Breast epithelium (tissue), 4 donors: Measurements from ENCODE around the gene ALG6. TPM values are rescaled to one million over a fixed set of nuclear protein-coding genes. Genes with fewer than 3 reads are reported as not detected.
"Not testable (repeated sequence)": the region's sequence is repeated elsewhere in the genome, so short reads cannot be mapped to it uniquely, and the experiment has no call there.

Source experiments
- DNase-seq, 2 donors: peaks; one replicate each; pipeline ENCODE4 v3.0.0-alpha.2; 2019; ENCODE audit warnings: low spot score in 2 of 2
- H3K27ac ChIP-seq, 2 donors: fragments of 200-600 bp; sonication (generic) in 1 of 2; one replicate each; pipeline ENCODE4 v1.5.1; 2016 to 2019; ENCODE audit warnings: mild to moderate bottlenecking in 1 of 2
- H3K27me3 ChIP-seq, 2 donors: fragments of 200-600 bp; sonication (generic) in 1 of 2; one replicate each; pipeline versions ENCODE4 v1.5.1 to v1.6.0; 2017 to 2019; ENCODE audit warnings: control low read depth in 1 of 2, mild to moderate bottlenecking in 1 of 2
- H3K36me3 ChIP-seq: fragments of 200-600 bp; one replicate; pipeline ENCODE4 v1.5.1; 2019
- H3K4me1 ChIP-seq, 2 donors: fragments of 200-600 bp; sonication (generic); one replicate each; pipeline ENCODE4 v1.5.1; 2016 to 2019; ENCODE audit warnings: control low read depth in 1 of 2
- H3K4me3 ChIP-seq, 3 donors: fragments of 200-600 bp; sonication (generic); 1 replicate in 2 of 3; 2 replicates in 1 of 3; pipeline ENCODE4 v1.5.1; 2016 to 2019; ENCODE audit warnings: mild to moderate bottlenecking in 3 of 3, moderate library complexity in 2 of 3
- H3K9me3 ChIP-seq, 2 donors: fragments of 200-600 bp; sonication (generic) in 1 of 2; one replicate each; pipeline ENCODE4 v1.5.1; 2016 to 2019; ENCODE audit warnings: control low read depth in 1 of 2
- POLR2A ChIP-seq: fragments of 450-650 bp; IDR thresholded peaks from one replicate; pipeline ENCODE4 v1.6.1; 2016; ENCODE audit warnings: antibody characterized with exemption, mild to moderate bottlenecking, moderate library complexity
- POLR2AphosphoS5 ChIP-seq, 3 donors: sonication (generic); formaldehyde crosslinking; IDR thresholded peaks; one replicate each; pipeline ENCODE4 v1.6.1; 2017; ENCODE audit warnings: antibody characterized with exemption in 3 of 3
- intact Hi-C: fragments of 100-400 bp; cut with DNase I; formaldehyde crosslinking; loops from one replicate; pipeline ENCODE4 v1.15.1; 2023; ENCODE audit warnings: low total_unique reads
- total RNA-seq, 3 donors: library from RNA; depleted of rRNA; stranded (reverse); fragments of >200 nt; gene quantifications; one replicate each; pipeline ENCODE4 v1.1.0, GENCODE V29; 2016
- TF ChIP-seq, protein P1 (sequence below), 3 donors: fragments of 450-650 bp; IDR thresholded peaks; one replicate each; pipeline ENCODE4 v1.5.1; 2016 to 2017; ENCODE audit warnings: antibody characterized with exemption in 3 of 3, mild to moderate bottlenecking in 3 of 3, moderate library complexity in 3 of 3

The ALG6 gene
- total RNA-seq, 3 donors from 2014 or later = 8.8 to 17.7 (median 14.1) TPM

GRCh38 chr1:63350320-63350719 is 17.1 kb upstream of the ALG6 start:
- Histone ChIP-seq H3K27me3 (peaks cover 0 to 10% of the 10 kb centered on the region in 2 donors), H3K36me3 (no peaks in the 10 kb centered on the region), H3K4me3 (no peak overlapping the region), H3K27ac (no peak overlapping the region), H3K9me3 (no peaks in the 10 kb centered on the region), H3K4me1 (no peaks in the 10 kb centered on the region)
- DNase-seq = no peak
- intact Hi-C loops = no loop called here
- no peak for TF ChIP-seq POLR2A
- TF ChIP-seq, protein P1, sequence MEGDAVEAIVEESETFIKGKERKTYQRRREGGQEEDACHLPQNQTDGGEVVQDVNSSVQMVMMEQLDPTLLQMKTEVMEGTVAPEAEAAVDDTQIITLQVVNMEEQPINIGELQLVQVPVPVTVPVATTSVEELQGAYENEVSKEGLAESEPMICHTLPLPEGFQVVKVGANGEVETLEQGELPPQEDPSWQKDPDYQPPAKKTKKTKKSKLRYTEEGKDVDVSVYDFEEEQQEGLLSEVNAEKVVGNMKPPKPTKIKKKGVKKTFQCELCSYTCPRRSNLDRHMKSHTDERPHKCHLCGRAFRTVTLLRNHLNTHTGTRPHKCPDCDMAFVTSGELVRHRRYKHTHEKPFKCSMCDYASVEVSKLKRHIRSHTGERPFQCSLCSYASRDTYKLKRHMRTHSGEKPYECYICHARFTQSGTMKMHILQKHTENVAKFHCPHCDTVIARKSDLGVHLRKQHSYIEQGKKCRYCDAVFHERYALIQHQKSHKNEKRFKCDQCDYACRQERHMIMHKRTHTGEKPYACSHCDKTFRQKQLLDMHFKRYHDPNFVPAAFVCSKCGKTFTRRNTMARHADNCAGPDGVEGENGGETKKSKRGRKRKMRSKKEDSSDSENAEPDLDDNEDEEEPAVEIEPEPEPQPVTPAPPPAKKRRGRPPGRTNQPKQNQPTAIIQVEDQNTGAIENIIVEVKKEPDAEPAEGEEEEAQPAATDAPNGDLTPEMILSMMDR (IDR thresholded peaks at IDR 0.05) = no peak
- no peak for TF ChIP-seq POLR2AphosphoS5 (IDR thresholded peaks at IDR 0.05)

- no peak overlapping the region for H3K4me3 ChIP-seq
- H3K4me1 ChIP-seq = no peaks in the 10 kb centered on the region
- intact Hi-C loops = no loop called here
- no peaks in the 10 kb centered on the region for H3K9me3 ChIP-seq
- peaks cover 0 to 11% of the 10 kb centered on the region in 2 donors for H3K27me3 ChIP-seq
- no peak for DNase-seq
- no peak overlapping the region for H3K27ac ChIP-seq
- H3K36me3 ChIP-seq = no peaks in the 10 kb centered on the region
- TF ChIP-seq POLR2A (no peak), POLR2AphosphoS5 (IDR thresholded peaks at IDR 0.05) (no peak)
- TF ChIP-seq, protein P1 (IDR thresholded peaks at IDR 0.05) = no peak
These were observed 14.7 kb upstream of the ALG6 start for GRCh38 chr1:63352736-63353135.

- DNase-seq, H3K9me3 ChIP-seq, H3K4me1 ChIP-seq, intact Hi-C loops, H3K36me3 ChIP-seq, H3K27ac ChIP-seq, H3K4me3 ChIP-seq: not testable (repeated sequence)
- peaks cover 0 to 11% of the 10 kb centered on the region in 2 donors for H3K27me3 ChIP-seq
These were observed 11.2 kb upstream of the ALG6 start for GRCh38 chr1:63356234-63356633.

GRCh38 chr1:63359561-63359960 is 7.9 kb upstream of the ALG6 start:
- intact Hi-C loops = no loop called here
- H3K4me3 ChIP-seq = no peak overlapping the region
- TF ChIP-seq POLR2AphosphoS5 (IDR thresholded peaks at IDR 0.05) (no peak), POLR2A (no peak)
- TF ChIP-seq, protein P1 (IDR thresholded peaks at IDR 0.05) = no peak
- no peak for DNase-seq
- no peaks in the 10 kb centered on the region for H3K9me3 ChIP-seq
- H3K27me3 ChIP-seq = peaks cover 0 to 3% of the 10 kb centered on the region in 2 donors
- H3K27ac ChIP-seq = no peak overlapping the region
- no peaks in the 10 kb centered on the region for H3K4me1 ChIP-seq
- no peaks in the 10 kb centered on the region for H3K36me3 ChIP-seq

GRCh38 chr1:63362073-63362472 is 5.4 kb upstream of the ALG6 start:
- intact Hi-C loops = no loop called here
- no peaks in the 10 kb centered on the region for H3K9me3 ChIP-seq
- TF ChIP-seq, protein P1 (IDR thresholded peaks at IDR 0.05) = no peak
- TF ChIP-seq POLR2AphosphoS5 (IDR thresholded peaks at IDR 0.05) (no peak), POLR2A (no peak)
- no peaks in the 10 kb centered on the region for H3K27me3 ChIP-seq
- DNase-seq = no peak
- no peaks in the 10 kb centered on the region for H3K4me1 ChIP-seq
- no peak overlapping the region for H3K27ac ChIP-seq
- no peak overlapping the region for H3K4me3 ChIP-seq
- H3K36me3 ChIP-seq = no peaks in the 10 kb centered on the region

- no peak for DNase-seq
- H3K27ac ChIP-seq = no peak overlapping the region
- TF ChIP-seq, protein P1 (IDR thresholded peaks at IDR 0.05) = no peak
- no peak for TF ChIP-seq POLR2AphosphoS5 (IDR thresholded peaks at IDR 0.05)
- no peak for TF ChIP-seq POLR2A
- no peaks in the 10 kb centered on the region for H3K4me1 ChIP-seq
- intact Hi-C loops = no loop called here
- H3K9me3 ChIP-seq = no peaks in the 10 kb centered on the region
- no peaks in the 10 kb centered on the region for H3K36me3 ChIP-seq
- H3K4me3 ChIP-seq = no peak overlapping the region
- H3K27me3 ChIP-seq = no peaks in the 10 kb centered on the region
These were observed 4.8 kb upstream of the ALG6 start for GRCh38 chr1:63362578-63362977.
